GM12878 (cell line): Measurements from ENCODE around the gene ECSIT. TPM values are rescaled to one million over a fixed set of nuclear protein-coding genes. Genes with fewer than 3 reads are reported as not detected.

ENCODE experiments used
- BCL3 ChIP-seq: IDR thresholded peaks from 2 replicates; pipeline ENCODE4 v1.6.1; 2011; ENCODE audit warnings: borderline replicate concordance, low read depth, mild to moderate bottlenecking, moderate library complexity, low read length; ENCODE audit not compliant: insufficient read depth, poor library complexity, severe bottlenecking
- BRCA1 ChIP-seq: IDR thresholded peaks from 2 replicates; pipeline ENCODE4 v1.6.1; 2011; ENCODE audit warnings: low read depth, low read length, improper control_type of control experiment
- CBFB ChIP-seq: IDR thresholded peaks from 2 replicates; pipeline ENCODE4 v1.6.1; 2016; ENCODE audit warnings: antibody characterized with exemption, low read depth
- CEBPZ ChIP-seq: fragments of 150-350 bp; IDR thresholded peaks from 2 replicates; pipeline ENCODE4 v1.6.1; 2016; ENCODE audit warnings: low read depth, low read length
- CHD2 ChIP-seq: IDR thresholded peaks from 2 replicates; pipeline ENCODE4 v1.6.1; 2011; ENCODE audit warnings: low read depth, low read length, improper control_type of control experiment, borderline replicate concordance
- CHD4 ChIP-seq: fragments of 200-600 bp; sonication (generic); IDR thresholded peaks from 2 replicates; pipeline ENCODE4 v1.6.1; 2016; ENCODE audit warnings: mild to moderate bottlenecking
- GATAD2B ChIP-seq: fragments of 450-650 bp; conservative IDR thresholded peaks from 2 replicates; pipeline ENCODE4 v1.6.1; 2017; ENCODE audit warnings: low read depth, mild to moderate bottlenecking, moderate library complexity
- NKRF ChIP-seq: fragments of 450-650 bp; conservative IDR thresholded peaks from 2 replicates; pipeline ENCODE4 v1.6.1; 2017; ENCODE audit warnings: mild to moderate bottlenecking, moderate library complexity
- NRF1 ChIP-seq: conservative IDR thresholded peaks from 2 replicates; pipeline ENCODE4 v1.6.1; 2011; ENCODE audit warnings: mild to moderate bottlenecking, low read depth, low read length, improper control_type of control experiment
- SIN3A ChIP-seq: IDR thresholded peaks from 2 replicates; pipeline ENCODE4 v1.6.1; 2012; ENCODE audit warnings: low read depth, low read length, improper control_type of control experiment
- TCF7 ChIP-seq: IDR thresholded peaks from 2 replicates; pipeline ENCODE4 v1.6.1; 2014; ENCODE audit warnings: antibody characterized with exemption, borderline replicate concordance
- USF1 ChIP-seq: IDR thresholded peaks from 2 replicates; pipeline ENCODE4 v1.6.1; 2011; ENCODE audit warnings: borderline replicate concordance, low read depth, mild to moderate bottlenecking, moderate library complexity, mixed read lengths, low read length; ENCODE audit not compliant: insufficient read depth; ENCODE audit errors: extremely low read length
- YBX1 ChIP-seq: fragments of 450-650 bp; IDR thresholded peaks from 2 replicates; pipeline ENCODE4 v1.6.1; 2016; ENCODE audit warnings: antibody characterized with exemption
- ZBTB40 ChIP-seq: fragments of 450-650 bp; IDR thresholded peaks from 2 replicates; pipeline ENCODE4 v1.6.1; 2016; ENCODE audit warnings: mild to moderate bottlenecking, moderate library complexity, borderline replicate concordance
- polyA plus RNA-seq, 11 experiments: library from polyadenylated mRNA; depleted of rRNA in 4 of 11; unstranded in 6 of 11; stranded (reverse) in 5 of 11; fragments of >200 nt; fragmentation: Nextera tagmentation in 4 of 11; fragmentation: Illumina TruSeq in 1 of 11; extraction: Ambion mirVana in 4 of 11; extraction: Trizol in 1 of 11; gene quantifications; 1 replicate in 1 of 11; 2 replicates in 10 of 11; pipeline versions ENCODE4 v1.2.1 to v1.2.3, GENCODE V29; 2011 to 2016; ENCODE audit warnings: inconsistent platforms in 2 of 11, missing spikeins in 2 of 11, low read depth in 1 of 11
- total RNA-seq, 4 experiments: library from RNA; depleted of rRNA in 3 of 4; stranded (reverse); fragments of >200 nt in 3 of 4; fragmentation: Illumina TruSeq in 1 of 4; extraction: Trizol in 1 of 4; gene quantifications; 2 replicates each; pipeline versions ENCODE4 v1.2.1 to v1.2.3, GENCODE V29; 2013 to 2021

ECSIT gene
- total and polyA plus RNA-seq, 10 of the 15 experiments (the other 5 are each of a cell fraction or from before 2014, with no cell fraction given), result 1.0 to 59.6 (median 41.3) TPM

- no peak for TF ChIP-seq ZBTB40
- no peak for TF ChIP-seq SIN3A
- TF ChIP-seq CBFB, result no peak
- no peak for TF ChIP-seq CEBPZ
- no peak for TF ChIP-seq CHD4
- peak; percentile 90 for TF ChIP-seq NKRF
- TF ChIP-seq NRF1, result no peak
- TF ChIP-seq BRCA1, result no peak
- TF ChIP-seq USF1, result peak; percentile 99
- TF ChIP-seq CHD2, result no peak
- TF ChIP-seq TCF7, result no peak
- peak; percentile 33 for TF ChIP-seq BCL3
- no peak for TF ChIP-seq YBX1
- TF ChIP-seq GATAD2B, result peak; percentile 90
Measured at GRCh38 chr19:11482384-11483050, 46.4 kb downstream of the ECSIT start (continued).
